HCT116 (cell line): Measurements from ENCODE around the gene BTD.

ENCODE experiments used
- EZH2 ChIP-seq: fragments of 200-600 bp; sonication (generic); IDR thresholded peaks from 2 replicates; pipeline ENCODE4 v1.6.1; 2017; ENCODE audit warnings: antibody characterized with exemption, mixed run types
- POLR2A ChIP-seq: IDR thresholded peaks from 2 replicates; pipeline ENCODE4 v1.7.0; 2011; ENCODE audit warnings: borderline replicate concordance; ENCODE audit not compliant: insufficient read depth, insufficient read length; ENCODE audit errors: extremely low read depth
- RAD21 ChIP-seq: IDR thresholded peaks from 2 replicates; pipeline ENCODE4 v1.6.1; 2012; ENCODE audit warnings: low read depth, mild to moderate bottlenecking
- TF ChIP-seq, protein P1 (sequence below), 3 experiments: fragments of 200-600 bp in 1 of 3; sonication (generic) in 1 of 3; IDR thresholded peaks in 2 of 3; conservative IDR thresholded peaks in 1 of 3; 2 replicates each; pipeline ENCODE4 v1.5.1; 2012 to 2017; ENCODE audit warnings: low read depth in 2 of 3, low read length in 2 of 3, antibody characterized with exemption in 1 of 3, borderline replicate concordance in 1 of 3, control low read depth in 1 of 3, mild to moderate bottlenecking in 1 of 3, mixed read lengths in 1 of 3, mixed run types in 1 of 3, moderate library complexity in 1 of 3; ENCODE audit not compliant: insufficient read depth in 1 of 3

- no peak for TF ChIP-seq POLR2A
- TF ChIP-seq RAD21, result no peak
- TF ChIP-seq EZH2, result no peak
- TF ChIP-seq, protein P1, sequence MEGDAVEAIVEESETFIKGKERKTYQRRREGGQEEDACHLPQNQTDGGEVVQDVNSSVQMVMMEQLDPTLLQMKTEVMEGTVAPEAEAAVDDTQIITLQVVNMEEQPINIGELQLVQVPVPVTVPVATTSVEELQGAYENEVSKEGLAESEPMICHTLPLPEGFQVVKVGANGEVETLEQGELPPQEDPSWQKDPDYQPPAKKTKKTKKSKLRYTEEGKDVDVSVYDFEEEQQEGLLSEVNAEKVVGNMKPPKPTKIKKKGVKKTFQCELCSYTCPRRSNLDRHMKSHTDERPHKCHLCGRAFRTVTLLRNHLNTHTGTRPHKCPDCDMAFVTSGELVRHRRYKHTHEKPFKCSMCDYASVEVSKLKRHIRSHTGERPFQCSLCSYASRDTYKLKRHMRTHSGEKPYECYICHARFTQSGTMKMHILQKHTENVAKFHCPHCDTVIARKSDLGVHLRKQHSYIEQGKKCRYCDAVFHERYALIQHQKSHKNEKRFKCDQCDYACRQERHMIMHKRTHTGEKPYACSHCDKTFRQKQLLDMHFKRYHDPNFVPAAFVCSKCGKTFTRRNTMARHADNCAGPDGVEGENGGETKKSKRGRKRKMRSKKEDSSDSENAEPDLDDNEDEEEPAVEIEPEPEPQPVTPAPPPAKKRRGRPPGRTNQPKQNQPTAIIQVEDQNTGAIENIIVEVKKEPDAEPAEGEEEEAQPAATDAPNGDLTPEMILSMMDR (IDR thresholded peaks at IDR 0.05 in 2 of 3, conservative IDR thresholded peaks at IDR 0.05 in 1 of 3; ENCODE audit: borderline replicate concordance in 1 of 3, insufficient read depth in 1 of 3, low read depth in 2 of 3, low read length in 2 of 3), result no peak
Observed at GRCh38 chr3:15612001-15612400, 10.5 kb downstream of the BTD start.
